GM19455 (cell line): ENCODE measurements around the gene CFAP97D2.
"Not testable (repeated sequence)": the region's sequence is repeated elsewhere in the genome, so short reads cannot be mapped to it uniquely, and the experiment has no call there.

Experiments used
- ATAC-seq: cut with Tn5 transposase; IDR thresholded peaks from one replicate; pipeline ENCODE4 v1.9.1; 2021; ENCODE audit not compliant: unreplicated experiment

Gene CFAP97D2

DNA sequence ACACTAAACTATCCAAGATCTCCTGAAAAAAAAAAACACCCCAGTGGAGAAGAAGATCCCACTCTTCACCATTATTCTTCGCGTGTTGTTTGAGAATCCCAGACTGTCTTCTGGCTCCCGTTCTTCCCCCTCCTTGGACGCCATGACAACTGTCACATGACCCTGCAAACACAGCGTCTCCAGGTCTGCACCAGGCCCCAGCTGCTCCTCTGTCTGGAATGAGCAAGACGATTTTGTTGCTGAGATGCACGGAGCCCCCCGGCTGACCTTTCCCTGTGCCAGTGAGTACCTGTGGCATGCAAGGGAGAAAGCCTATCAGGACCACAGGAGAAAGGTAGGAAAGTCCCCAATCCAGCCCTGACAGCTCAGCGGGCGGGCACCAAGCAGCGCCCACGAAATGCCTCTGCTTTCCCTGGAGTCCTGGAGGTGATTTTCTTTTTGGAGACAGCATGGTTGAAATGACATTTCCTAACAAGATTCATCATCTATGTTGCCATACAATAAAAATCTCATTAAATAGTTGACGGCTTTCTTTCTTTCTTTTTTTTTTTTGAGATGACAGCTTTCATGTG lies at the start of gene CFAP97D2:
Gene CFAP97D2 (plus strand): TSS at position 171 of the 572 bp plus-strand sequence. CDS start 74 bp downstream, at position 245.
- no peak for ATAC-seq

DNA sequence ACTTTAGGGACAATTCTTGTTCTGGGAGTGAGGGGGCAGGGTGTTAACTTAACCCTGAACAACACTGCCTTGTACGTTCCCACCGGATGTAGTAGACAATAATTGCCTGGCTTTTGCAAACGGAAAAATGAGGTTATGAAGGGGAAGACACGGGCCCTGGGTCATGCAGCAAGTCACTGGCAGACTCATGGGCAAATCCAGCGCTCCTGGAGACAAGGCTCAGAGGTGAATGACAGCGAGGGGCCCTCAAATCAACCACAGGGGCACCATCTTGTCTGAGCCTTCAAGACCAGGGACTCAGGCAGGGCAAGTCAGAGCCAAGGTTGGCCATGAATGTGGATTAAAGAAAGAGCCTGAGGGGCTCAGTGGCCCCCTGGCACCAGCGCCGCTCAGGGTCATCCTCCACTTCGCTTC lies 49.4 kb upstream of the CFAP97D2 start:
- no peak for ATAC-seq

- ATAC-seq: no peak
Observed at GRCh38 chr13:114130131-114130836, 48.8 kb upstream of the CFAP97D2 start.

DNA sequence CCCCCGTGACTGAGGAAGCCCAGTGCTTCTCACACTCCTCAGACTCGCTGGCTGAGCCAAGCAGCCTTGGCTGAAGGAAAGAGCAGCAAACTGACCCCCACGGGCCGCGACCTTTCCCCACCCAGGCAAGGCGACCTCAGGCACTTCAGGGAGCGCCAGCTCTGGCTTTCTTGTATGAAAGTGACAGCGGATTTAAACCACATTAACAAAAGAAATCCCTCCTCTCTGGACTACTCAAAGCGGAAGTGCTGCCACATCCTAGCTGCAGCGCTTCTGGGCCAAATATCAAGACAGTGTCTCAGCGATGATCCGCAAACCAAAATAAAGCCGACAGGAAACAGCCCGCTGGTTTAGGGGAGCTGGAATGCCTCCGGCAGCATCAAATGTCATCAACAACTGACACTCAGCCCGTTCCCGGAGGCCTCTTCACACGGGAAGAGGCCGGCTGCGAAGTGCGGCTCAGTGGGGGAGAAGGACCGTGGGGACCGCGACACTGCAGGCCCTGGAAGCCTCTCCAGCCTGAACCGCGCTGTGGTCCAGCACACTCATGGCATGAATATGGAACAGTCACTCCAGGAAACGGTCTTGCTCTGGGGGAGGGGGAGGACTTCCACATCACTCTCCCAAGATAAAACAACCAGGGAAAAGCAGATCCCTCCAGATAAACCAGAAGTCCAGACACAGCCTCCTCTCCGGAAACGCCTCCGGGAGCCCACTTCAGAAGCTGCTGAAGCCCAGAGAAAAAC lies 48.0 kb upstream of the CFAP97D2 start:
- ATAC-seq: no peak

DNA sequence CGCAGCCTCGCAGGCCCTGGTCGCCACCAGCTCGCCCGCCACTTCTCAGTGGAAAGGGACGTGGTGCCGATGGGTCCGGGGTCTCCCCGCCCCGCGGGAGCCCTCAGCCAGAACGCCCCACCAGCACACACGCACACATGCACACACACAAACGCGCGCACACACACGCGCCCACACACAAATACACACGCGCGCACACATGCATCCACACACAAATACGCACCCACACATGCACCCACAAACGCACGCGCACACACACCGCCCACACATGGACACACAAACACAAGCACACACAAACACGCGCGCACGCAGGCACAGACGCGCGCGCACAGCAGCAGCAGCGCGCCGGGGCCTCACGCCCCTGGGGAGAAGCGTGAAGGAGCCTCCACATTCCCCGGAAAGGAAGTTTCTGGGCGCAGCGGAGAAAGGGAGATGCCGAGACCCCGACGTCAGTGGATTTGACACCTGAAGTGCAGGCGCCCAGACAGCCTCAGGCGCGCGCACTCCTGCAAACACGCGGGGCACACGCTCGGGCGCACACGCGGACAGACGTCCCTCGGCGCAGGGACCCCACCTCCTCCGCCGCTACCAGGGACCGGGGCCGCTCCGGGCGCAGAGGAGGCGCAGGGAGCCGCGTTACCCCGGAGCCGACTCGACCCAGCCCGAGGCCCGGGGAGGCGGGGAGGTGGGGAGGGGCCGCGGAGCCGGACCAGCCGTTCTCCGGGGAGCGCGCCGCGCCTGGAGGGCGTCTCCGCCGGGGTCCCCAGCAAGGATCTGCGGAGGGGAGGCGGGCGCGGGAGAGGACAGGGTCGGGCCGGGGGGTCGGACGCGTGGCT lies 47.3 kb upstream of the CFAP97D2 start:
- ATAC-seq: peak; percentile 8

DNA sequence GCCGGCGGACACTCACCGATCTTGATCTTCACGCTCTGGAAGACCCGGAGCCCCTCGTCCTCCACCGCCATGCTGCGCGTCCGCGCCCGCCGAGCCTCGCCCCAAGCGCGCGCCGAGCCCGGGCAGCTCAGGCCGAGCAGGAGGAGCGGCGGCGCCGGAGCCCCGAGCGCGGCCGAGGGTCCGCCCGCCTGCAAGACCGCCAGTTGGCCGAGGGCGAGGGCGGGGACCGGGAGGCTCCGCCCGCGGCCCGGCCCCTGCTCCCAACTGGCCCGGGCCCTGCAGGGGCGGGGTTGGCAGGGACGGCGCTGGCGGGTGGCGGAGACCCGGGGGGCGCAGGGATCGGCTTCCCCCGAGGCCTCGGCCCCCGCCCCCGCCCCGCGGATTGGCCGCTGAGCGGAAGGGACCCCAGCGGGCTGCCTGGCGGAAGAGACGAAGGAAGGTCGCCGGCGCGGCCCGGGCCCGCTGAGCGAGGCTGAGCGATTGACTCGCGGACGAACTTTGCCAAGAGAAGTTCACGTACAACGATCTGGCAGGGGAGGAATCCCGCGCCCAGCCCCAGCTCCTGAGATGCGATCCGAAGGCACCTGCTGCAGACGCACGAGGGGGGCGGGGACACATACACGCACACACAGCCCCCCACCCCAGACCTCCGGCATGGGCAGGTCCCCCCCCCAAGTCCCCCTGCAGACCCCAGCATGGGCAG lies 46.5 kb upstream of the CFAP97D2 start, which contains the start of gene RASA3:
Gene RASA3 (minus strand): TSS at position 205 of the 703 bp plus-strand sequence. CDS start 134 bp downstream, at position 71.
- peak; percentile 64 for ATAC-seq

DNA sequence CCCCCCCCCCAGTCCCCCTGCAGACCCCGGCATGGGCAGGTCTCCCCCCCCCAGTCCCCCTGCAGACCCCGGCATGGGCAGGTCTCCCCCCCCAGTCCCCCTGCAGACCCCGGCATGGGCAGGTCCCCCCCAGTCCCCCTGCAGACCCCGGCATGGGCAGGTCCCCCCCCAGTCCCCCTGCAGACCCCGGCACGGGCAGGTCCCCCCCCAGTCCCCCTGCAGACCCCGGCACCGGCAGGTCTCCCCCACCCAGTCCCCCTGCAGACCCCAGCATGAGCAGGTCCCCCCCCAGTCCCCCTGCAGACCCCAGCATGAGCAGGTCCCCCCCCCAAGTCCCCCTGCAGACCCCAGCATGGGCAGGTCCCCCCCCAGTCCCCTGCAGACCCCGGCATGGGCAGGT lies 45.9 kb upstream of the CFAP97D2 start:
- ATAC-seq: not testable (repeated sequence)

DNA sequence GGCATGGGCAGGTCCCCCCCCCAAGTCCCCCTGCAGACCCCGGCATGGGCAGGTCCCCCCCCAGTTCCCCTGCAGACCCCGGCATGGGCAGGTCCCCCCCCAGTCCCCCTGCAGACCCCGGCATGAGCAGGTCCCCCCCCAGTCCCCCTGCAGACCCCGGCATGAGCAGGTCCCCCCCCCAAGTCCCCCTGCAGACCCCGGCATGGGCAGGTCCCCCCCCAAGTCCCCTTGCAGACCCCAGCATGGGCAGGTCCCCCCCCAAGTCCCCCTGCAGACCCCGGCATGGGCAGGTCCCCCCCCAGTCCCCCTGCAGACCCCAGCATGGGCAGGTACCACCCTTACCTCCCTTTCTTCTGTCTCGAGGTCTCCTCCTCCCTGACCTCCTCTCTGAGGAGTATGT lies 45.5 kb upstream of the CFAP97D2 start:
- ATAC-seq: not testable (repeated sequence)

GRCh38 chr13:114134111-114134943 lies 44.7 kb upstream of the CFAP97D2 start:
- no peak for ATAC-seq

DNA sequence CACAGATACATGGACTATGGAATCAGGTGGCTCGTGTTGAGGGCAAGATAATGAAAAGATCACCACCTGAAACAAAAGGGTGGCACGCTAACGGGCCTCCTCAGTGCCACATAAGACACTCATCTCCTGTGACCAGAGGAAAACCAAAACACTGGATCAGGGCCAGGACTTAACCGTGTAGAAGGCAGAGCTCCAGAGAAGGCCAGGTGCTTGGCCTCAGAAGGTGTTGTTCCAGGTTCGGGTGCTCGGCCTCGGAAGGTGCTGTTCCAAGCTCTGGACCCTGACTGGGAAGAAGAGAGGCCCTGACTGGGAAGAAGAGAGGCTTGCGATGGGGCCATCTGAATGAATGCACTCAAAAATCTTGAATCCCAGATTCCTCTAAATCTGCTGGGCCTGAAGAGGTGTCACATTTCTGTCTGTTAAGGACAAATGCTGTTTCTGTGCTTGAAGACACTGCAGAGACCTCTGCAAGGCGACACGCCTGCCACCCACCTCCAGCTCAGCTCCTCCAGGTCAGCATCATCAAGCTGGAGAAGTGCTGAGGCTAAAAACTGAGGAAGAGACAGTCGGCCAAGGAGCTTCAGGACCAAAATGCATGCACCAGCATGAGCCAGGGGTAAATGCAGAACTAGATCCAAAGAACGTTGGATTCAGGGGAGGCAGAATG lies 44.0 kb upstream of the CFAP97D2 start:
- no peak for ATAC-seq

- ATAC-seq: no peak
Observed at GRCh38 chr13:114135731-114136171, 43.3 kb upstream of the CFAP97D2 start.

- no peak for ATAC-seq
Observed at GRCh38 chr13:114136576-114136975, 42.5 kb upstream of the CFAP97D2 start.

DNA sequence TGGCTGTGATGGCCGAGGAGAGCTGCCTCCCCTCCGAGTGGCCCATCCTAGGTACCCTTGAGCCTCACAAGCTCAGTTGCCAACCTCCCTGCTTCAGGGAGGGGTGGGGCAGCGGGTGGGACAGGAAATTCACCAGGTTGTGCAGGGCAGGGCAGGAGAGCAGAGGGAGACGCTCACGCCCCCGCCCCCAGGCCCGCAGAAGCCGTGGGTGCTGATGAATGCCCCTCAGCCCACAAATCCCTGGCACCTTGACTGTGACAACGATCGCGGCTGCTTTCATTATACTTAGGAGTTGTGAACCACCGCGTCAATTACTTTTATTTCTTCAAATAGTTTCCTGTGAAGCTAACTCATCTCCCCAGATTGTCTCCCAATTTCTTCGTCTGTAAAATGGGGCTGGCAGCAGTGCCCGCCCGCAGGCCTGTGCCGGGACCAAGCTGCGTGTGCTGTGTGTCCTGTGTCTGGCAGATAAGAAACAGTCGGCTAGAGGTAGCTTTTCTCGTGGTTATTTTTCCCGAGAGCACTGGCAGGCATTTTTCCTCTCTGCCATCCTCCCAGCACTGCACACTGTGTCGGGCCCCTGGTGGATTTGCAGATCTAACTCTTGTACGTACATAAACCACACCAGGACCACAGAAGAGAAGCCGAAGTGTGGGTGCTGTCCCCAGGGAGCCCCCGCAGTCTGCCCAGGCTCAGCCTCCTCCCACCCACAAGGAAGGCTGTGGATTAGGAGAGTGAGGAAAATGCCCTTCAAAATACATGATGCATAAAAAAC lies 38.7 kb upstream of the CFAP97D2 start:
- no peak for ATAC-seq

DNA sequence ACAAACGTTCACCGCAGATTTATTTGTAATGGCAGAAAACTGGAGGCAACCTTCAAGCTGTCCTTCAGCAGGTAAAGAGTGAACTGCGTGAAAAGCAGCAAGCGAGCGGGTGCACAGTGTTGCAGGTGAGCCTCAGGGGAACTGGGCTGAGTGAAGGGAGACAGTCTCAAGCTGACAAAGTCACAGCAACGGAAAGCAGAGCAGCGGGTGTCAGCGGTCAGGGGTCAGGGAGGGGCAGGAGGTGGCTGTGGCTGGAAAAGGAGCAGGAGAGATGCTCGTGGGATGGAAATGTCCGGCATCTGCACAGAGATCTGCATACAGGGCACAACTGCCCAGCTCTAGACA lies 38.2 kb upstream of the CFAP97D2 start:
- ATAC-seq: no peak

DNA sequence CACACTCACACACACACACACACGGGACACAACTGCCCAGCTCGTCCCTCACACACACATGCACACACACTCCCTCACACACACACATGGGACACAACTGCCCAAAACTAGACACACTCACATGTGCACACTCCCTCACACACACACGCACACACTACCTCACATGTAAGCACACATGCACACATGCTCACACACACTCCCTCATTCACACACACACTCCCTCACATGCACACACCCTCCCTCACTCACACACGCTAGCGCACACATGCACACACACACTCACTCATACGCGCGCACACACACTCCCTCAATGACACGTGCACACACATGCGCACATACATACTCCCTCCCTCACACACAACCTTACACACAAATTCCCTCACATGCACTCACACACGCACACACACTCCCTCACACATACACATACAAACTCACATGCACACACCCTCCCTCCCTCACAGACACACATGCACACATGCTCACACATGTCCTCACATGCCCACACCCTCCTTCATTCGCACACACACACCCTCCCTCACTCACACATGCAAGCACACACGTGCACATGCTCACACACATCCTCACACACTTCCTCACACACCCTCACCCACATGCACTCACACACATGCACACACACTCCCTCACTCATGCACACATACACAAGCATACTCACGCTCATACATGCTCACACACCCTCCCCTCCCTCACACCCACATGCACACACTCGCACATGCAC lies 37.6 kb upstream of the CFAP97D2 start:
- ATAC-seq: no peak

DNA sequence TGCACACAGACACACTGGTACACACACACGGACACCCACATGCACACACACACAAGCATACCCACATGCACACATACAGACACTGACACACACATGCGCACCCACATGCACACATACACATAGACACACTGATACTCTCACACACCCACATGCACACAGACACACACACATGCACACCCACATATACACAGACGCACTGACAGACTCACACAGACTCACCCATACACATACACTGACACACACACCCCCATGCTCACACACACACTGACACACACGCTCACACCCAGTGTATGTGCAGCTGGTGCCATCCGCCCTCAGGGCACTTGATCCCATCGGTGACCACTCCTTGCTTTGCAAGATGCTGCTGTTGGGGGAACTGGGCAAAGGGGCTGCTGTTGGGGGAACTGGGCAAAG lies 36.9 kb upstream of the CFAP97D2 start:
- ATAC-seq: no peak

- no peak for ATAC-seq
Observed at GRCh38 chr13:114142640-114143490, 36.2 kb upstream of the CFAP97D2 start.
